ENCODE data around the gene LRRC73. TPM values are rescaled to one million over a fixed set of nuclear protein-coding genes. Genes with fewer than 3 reads are reported as not detected.
A peak's percentile ranks its signal among the peaks of the same experiment; 100 is the strongest.

The LRRC73 gene
- total RNA-seq, 1 experiment from 2014 or later, result 0.37 TPM

GRCh38 chr6:43477235-43478007 is 32.7 kb downstream of the LRRC73 start, which contains the start of gene TJAP1:
Gene TJAP1 (plus strand): TSS chr6:43477570. CDS start chr6:43499002, 21,432 bp downstream.
- Mint-ChIP-seq H3K4me1 (ENCODE audit: insufficient read depth, unreplicated experiment) (peaks cover 26% of the 10 kb centered on the region), H3K4me3 (ENCODE audit: unreplicated experiment) (peak within 1 kb of the TSS; percentile 86), H3K27ac (ENCODE audit: low read depth, unreplicated experiment) (peak within 1 kb of the TSS; percentile 97), H3K36me3 (ENCODE audit: insufficient read depth, unreplicated experiment) (peaks cover 20% of the 10 kb centered on the region), H3K9me3 (ENCODE audit: unreplicated experiment) (no peaks in the 10 kb centered on the region), H3K27me3 (ENCODE audit: insufficient read depth, unreplicated experiment) (no peaks in the 10 kb centered on the region)
- ChIA-PET POLR2A (interaction anchor here (0.6 to 11.7 kb wide), 18 partner anchors 13 to 419 kb away, joined by 3 to 209 read pairs (median 4); partner anchors contain the start of genes DLK2, LRRC73, MRPL2 and POLR1C), CTCF (interaction anchor here (0.7 to 4.2 kb wide), 4 partner anchors 12 to 298 kb away, joined by 3 to 36 read pairs (median 4); no protein-coding TSS in a partner anchor)
- intact Hi-C loops (cut with micrococcal nuclease), result no loop called here
- TF ChIP-seq, protein P1, sequence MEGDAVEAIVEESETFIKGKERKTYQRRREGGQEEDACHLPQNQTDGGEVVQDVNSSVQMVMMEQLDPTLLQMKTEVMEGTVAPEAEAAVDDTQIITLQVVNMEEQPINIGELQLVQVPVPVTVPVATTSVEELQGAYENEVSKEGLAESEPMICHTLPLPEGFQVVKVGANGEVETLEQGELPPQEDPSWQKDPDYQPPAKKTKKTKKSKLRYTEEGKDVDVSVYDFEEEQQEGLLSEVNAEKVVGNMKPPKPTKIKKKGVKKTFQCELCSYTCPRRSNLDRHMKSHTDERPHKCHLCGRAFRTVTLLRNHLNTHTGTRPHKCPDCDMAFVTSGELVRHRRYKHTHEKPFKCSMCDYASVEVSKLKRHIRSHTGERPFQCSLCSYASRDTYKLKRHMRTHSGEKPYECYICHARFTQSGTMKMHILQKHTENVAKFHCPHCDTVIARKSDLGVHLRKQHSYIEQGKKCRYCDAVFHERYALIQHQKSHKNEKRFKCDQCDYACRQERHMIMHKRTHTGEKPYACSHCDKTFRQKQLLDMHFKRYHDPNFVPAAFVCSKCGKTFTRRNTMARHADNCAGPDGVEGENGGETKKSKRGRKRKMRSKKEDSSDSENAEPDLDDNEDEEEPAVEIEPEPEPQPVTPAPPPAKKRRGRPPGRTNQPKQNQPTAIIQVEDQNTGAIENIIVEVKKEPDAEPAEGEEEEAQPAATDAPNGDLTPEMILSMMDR (IDR thresholded peaks at IDR 0.05; ENCODE audit: unreplicated experiment), result no peak
- peak; percentile 88 for DNase-seq (ENCODE audit: unreplicated experiment)
- BruUV-seq (replicated peaks), result no TSS peak

DNA sequence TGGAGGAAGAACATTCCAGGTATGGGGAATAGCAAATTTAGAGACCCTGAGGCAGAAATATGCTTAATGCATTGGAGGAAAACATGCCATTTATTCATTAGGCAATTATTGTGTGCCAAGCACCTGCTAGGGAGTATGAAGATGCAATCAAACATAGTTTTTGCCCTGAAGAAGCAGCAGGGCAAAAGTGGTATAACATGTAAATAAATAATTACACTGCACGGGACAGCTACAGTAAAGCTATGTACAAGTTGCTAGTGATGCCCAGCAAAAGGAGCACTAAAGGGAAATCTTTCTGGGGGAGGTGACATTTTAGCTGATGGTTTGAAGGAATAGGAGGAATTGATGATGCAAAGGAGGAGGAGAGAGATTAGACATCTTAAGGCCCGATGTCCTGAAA is 33.4 kb downstream of the LRRC73 start:
- intact Hi-C loops (cut with micrococcal nuclease), result no loop called here
- POLR2A ChIA-PET, result interaction anchor here (0.6 to 11.7 kb wide), 10 partner anchors 12 to 418 kb away, joined by 3 to 209 read pairs (median 4); partner anchors contain the start of genes DLK2, MRPL2 and ZNF318
- Mint-ChIP-seq H3K27ac (ENCODE audit: low read depth, unreplicated experiment) (peak overlapping the region; percentile 97), H3K27me3 (ENCODE audit: insufficient read depth, unreplicated experiment) (no peaks in the 10 kb centered on the region), H3K36me3 (ENCODE audit: insufficient read depth, unreplicated experiment) (peaks cover 17% of the 10 kb centered on the region), H3K9me3 (ENCODE audit: unreplicated experiment) (no peaks in the 10 kb centered on the region), H3K4me1 (ENCODE audit: insufficient read depth, unreplicated experiment) (peaks cover 20% of the 10 kb centered on the region), H3K4me3 (ENCODE audit: unreplicated experiment) (peak overlapping the region; percentile 86)
- TF ChIP-seq, protein P1 (IDR thresholded peaks at IDR 0.05; ENCODE audit: unreplicated experiment), result no peak
- no TSS peak for BruUV-seq (replicated peaks)
- no peak for DNase-seq (ENCODE audit: unreplicated experiment)
- CTCF ChIA-PET, result interaction anchor here (0.7 to 1.8 kb wide), 3 partner anchors 13 to 298 kb away, joined by 3 to 5 read pairs (median 4); no protein-coding TSS in a partner anchor

- no peaks in the 10 kb centered on the region for H3K27me3 Mint-ChIP-seq (ENCODE audit: insufficient read depth, unreplicated experiment)
- ChIA-PET CTCF (interaction anchor here (0.5 to 0.6 kb wide), 2 partner anchors 759 to 762 kb away, joined by 4 read pairs; no protein-coding TSS in a partner anchor), POLR2A (interaction anchor here (0.6 to 11.7 kb wide), 3 partner anchors 19 to 106 kb away, joined by 3 to 209 read pairs (median 4); partner anchors contain the start of gene ZNF318)
- H3K4me3 Mint-ChIP-seq (ENCODE audit: unreplicated experiment), result no peak overlapping the region
- DNase-seq (ENCODE audit: unreplicated experiment), result no peak
- H3K27ac Mint-ChIP-seq (ENCODE audit: low read depth, unreplicated experiment), result no peak overlapping the region
- H3K9me3 Mint-ChIP-seq (ENCODE audit: unreplicated experiment), result no peaks in the 10 kb centered on the region
- intact Hi-C loops (cut with micrococcal nuclease), result no loop called here
- peaks cover 10% of the 10 kb centered on the region for H3K4me1 Mint-ChIP-seq (ENCODE audit: insufficient read depth, unreplicated experiment)
- TF ChIP-seq, protein P1 (IDR thresholded peaks at IDR 0.05; ENCODE audit: unreplicated experiment), result no peak
- peaks cover 15% of the 10 kb centered on the region for H3K36me3 Mint-ChIP-seq (ENCODE audit: insufficient read depth, unreplicated experiment)
- no TSS peak for BruUV-seq (replicated peaks)
Observed at GRCh38 chr6:43475516-43475915, 34.6 kb downstream of the LRRC73 start.

DNA sequence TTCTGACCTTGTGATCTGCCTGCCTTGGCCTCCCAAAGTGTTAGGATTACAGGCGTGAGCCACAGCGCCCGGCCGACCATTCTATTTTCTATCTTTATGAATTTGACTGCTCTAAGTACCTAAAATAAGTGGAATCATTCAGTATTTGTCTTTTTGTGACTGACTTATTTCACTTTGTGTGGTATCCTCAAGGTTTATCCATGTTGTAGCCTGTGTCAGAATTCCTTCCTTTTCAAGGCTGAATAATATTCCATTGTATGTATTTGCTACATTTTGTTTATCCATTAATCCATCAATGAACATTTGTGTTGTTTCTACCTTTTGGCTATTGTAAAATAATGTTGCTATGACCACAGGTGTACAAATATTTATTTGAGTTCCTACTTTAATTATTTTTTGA is 37.6 kb downstream of the LRRC73 start:
- POLR2A ChIA-PET, result interaction anchor here (1.2 kb wide), 1 partner anchor 24 kb away, joined by 3 read pairs; no protein-coding TSS in a partner anchor
- Mint-ChIP-seq H3K27me3 (ENCODE audit: insufficient read depth, unreplicated experiment) (no peaks in the 10 kb centered on the region), H3K36me3 (ENCODE audit: insufficient read depth, unreplicated experiment) (no peaks in the 10 kb centered on the region), H3K9me3 (ENCODE audit: unreplicated experiment) (no peaks in the 10 kb centered on the region), H3K27ac (ENCODE audit: low read depth, unreplicated experiment) (no peak overlapping the region), H3K4me1 (ENCODE audit: insufficient read depth, unreplicated experiment) (peaks cover 15% of the 10 kb centered on the region), H3K4me3 (ENCODE audit: unreplicated experiment) (no peak overlapping the region)
- CTCF ChIA-PET, result interaction anchor here (0.7 to 1.2 kb wide), 4 partner anchors 23 to 39 kb away, joined by 3 read pairs; no protein-coding TSS in a partner anchor
- intact Hi-C loops (cut with micrococcal nuclease), result no loop called here
- TF ChIP-seq, protein P1 (IDR thresholded peaks at IDR 0.05; ENCODE audit: unreplicated experiment), result no peak
- BruUV-seq (replicated peaks), result no TSS peak
- no peak for DNase-seq (ENCODE audit: unreplicated experiment)

Data from MCF 10A (cell line).